Measurements from ENCODE around the gene SRSF5. TPM values are rescaled to one million over a fixed set of nuclear protein-coding genes. Genes with fewer than 3 reads are reported as not detected.

SRSF5 gene
- total and polyA plus RNA-seq, 2 of the 13 experiments (the other 11 are each of a cell fraction or from before 2014, with no cell fraction given): 189 to 277 TPM

- TF ChIP-seq ZNF687 (CRISPR knock-in tag; IDR thresholded peaks at IDR 0.05) (peak; percentile 84), ZNF772 (CRISPR knock-in tag; IDR thresholded peaks at IDR 0.05) (0 out of 2 replicates have a peak, but pooled peaks have one; percentile 54), HMGXB4 (CRISPR knock-in tag; IDR thresholded peaks at IDR 0.05; ENCODE audit: borderline replicate concordance in 1 of 2, low read depth in 1 of 2) (peak; percentile 71 to 80; a peak in 3 of 4 replicates), GMEB1 (CRISPR knock-in tag; IDR thresholded peaks at IDR 0.05; ENCODE audit: borderline replicate concordance) (no peak; the same call in 1 of the 2 replicates), POLR2AphosphoS5 (IDR thresholded peaks at IDR 0.05; ENCODE audit: low read depth, low read length) (no peak), KLF6 (CRISPR knock-in tag; IDR thresholded peaks at IDR 0.05) (peak; percentile 75; the same call in 1 of the 2 replicates), ZNF33A (CRISPR knock-in tag; IDR thresholded peaks at IDR 0.05; ENCODE audit: borderline replicate concordance) (no peak), ZBTB33 (CRISPR knock-in tag; IDR thresholded peaks at IDR 0.05) (peak; percentile 89), ZSCAN21 (CRISPR knock-in tag; IDR thresholded peaks at IDR 0.05; ENCODE audit: borderline replicate concordance) (0 out of 2 replicates have a peak, but pooled peaks have one; percentile 18), ZNF749 (CRISPR knock-in tag; IDR thresholded peaks at IDR 0.05; ENCODE audit: borderline replicate concordance) (no peak), CSRNP2 (CRISPR knock-in tag; conservative IDR thresholded peaks at IDR 0.05; ENCODE audit: low read depth) (no peak), PBX3 (CRISPR knock-in tag; IDR thresholded peaks at IDR 0.05; ENCODE audit: borderline replicate concordance) (no peak), ZNF460 (CRISPR knock-in tag; IDR thresholded peaks at IDR 0.05; ENCODE audit: borderline replicate concordance) (no peak), MEF2D (CRISPR knock-in tag; IDR thresholded peaks at IDR 0.05) (no peak)
Observed at GRCh38 chr14:69726761-69727511, 40.0 kb upstream of the SRSF5 start (continued).

Data from HepG2 (cell line).